NB4 (cell line): ENCODE measurements around the gene RPS6KA2.

ENCODE experiments used
- DNase-seq: peaks from one replicate; pipeline ENCODE4 v3.0.0; 2010; ENCODE audit warnings: low read depth
- H3K4me3 ChIP-seq: one replicate; pipeline ENCODE4 v1.5.1; 2011; ENCODE audit warnings: mild to moderate bottlenecking, low read depth, low read length, moderate library complexity
- CTCF ChIP-seq: IDR thresholded peaks from one replicate; pipeline ENCODE4 v1.5.1; 2012; ENCODE audit warnings: low read depth, low read length
- MAX ChIP-seq: IDR thresholded peaks from 2 replicates; pipeline ENCODE4 v1.6.1; 2011; ENCODE audit warnings: low read depth, low read length
- MYC ChIP-seq: IDR thresholded peaks from 2 replicates; pipeline ENCODE4 v1.6.1; 2011; ENCODE audit warnings: low read depth, low read length
- POLR2A ChIP-seq: IDR thresholded peaks from 2 replicates; pipeline ENCODE4 v1.6.1; 2011; ENCODE audit warnings: mild to moderate bottlenecking; ENCODE audit not compliant: insufficient read length; ENCODE audit errors: extremely low read depth

The RPS6KA2 gene

DNA sequence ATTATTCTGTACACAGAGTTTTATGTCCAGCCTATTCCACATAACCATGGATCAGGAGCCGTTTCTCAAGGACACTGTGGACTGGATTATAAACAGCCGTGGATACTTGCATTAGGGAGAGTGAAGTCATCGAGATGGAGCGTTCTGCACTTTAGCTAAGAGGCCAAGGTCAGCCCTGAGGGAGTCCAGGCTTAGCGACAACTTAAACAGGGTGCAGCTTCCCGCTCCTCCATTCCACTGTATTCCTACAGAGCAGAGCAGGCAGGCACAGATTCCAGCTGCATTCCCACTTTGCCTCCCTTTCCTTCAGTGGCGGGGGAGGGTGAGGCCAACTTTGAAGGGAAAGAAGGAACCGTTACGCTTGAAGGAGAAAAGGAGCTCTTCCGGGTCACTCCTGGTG is 100.1 kb downstream of the RPS6KA2 start:
- DNase-seq: no peak
- no peak for TF ChIP-seq POLR2A
- TF ChIP-seq CTCF: no peak
- TF ChIP-seq MYC: no peak
- no peak for TF ChIP-seq MAX
- no peak overlapping the region for H3K4me3 ChIP-seq

GRCh38 chr6:166525567-166525966 is 101.5 kb downstream of the RPS6KA2 start:
- no peak for DNase-seq
- no peak for TF ChIP-seq CTCF
- TF ChIP-seq POLR2A: no peak
- TF ChIP-seq MAX: no peak
- TF ChIP-seq MYC: no peak
- no peak overlapping the region for H3K4me3 ChIP-seq

DNA sequence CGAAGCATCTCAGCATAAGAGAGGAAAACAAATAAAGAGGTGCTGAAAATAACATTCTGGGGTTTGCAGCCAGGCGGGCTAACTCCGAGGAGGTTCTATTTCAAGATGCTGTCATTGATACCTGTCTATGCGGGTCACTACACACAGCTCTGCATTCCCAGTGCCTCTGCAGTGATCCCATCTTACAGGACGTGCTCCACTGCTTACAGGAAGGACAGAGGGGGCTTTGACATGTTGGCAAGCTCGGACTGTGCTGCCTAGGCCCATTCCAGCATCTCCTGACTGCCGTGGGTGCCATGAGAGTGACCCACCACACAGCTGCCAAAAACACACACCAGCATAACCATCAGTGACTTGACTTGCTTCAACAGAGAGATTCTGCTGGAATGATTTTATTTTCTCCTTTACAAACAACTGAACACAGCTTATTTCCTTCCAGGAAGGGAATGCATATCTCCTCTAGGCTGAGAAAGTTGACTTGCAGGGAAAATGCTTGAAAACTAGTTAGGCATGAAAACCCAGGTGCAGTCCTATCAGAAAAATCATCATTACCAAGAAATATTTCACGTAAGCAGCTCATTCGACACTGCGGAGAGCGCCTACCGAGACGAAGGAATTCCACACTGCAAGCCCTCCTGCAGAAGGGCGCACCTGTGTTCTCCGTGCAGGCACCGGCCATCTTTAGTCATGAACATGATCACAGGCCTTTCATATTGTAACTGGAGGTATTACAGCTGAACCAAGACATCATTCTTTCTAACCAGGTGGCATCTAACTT is 103.1 kb downstream of the RPS6KA2 start:
- no peak for DNase-seq
- no peak overlapping the region for H3K4me3 ChIP-seq
- no peak for TF ChIP-seq CTCF

DNA sequence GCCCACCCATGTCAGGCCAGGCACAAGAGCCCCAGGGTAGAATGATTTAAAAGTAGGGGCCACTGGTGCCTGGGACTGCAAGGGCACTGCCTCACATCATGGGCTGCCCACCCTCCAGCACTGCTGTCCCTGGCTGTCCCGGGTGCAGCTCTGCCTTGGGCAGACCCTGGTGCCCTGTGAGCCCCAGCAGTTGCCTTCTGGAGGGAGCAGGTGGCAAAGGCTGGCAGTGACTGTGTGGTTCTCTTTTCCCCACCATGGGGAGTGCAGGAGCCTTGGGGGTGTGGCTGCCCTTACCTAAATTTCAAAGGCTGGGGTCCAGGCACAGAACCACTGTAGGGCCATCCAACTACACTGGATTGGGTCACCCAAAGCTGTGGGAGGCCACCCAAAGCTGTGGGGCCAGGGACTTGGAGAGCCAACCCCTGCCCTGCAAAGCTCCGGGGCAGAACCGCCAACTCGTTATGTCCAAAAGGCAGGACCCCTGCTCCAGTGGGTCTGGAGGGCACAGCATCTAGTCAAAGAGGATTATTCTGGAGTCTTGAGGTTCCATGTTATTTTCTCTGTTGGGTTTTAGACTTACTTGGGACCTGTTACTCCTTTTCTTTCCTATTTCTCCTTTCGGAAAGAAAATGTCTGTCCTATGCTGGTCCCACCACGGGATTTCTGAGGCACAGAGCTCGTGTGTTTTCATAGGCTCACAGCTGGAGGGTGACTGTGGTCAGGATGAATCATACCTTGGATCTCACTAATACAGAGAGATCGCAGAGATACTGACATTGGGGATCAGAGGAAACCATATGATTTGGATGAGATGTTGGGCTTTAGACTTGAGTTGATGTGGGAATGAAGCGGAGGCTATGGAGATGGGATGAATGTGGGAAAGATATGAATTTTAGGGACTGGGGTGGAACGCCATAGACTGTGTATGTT is 105.9 kb downstream of the RPS6KA2 start:
- TF ChIP-seq POLR2A (no peak), CTCF (no peak), MAX (no peak), MYC (no peak)
- peak; percentile 15 for DNase-seq
- H3K4me3 ChIP-seq: no peak overlapping the region

DNA sequence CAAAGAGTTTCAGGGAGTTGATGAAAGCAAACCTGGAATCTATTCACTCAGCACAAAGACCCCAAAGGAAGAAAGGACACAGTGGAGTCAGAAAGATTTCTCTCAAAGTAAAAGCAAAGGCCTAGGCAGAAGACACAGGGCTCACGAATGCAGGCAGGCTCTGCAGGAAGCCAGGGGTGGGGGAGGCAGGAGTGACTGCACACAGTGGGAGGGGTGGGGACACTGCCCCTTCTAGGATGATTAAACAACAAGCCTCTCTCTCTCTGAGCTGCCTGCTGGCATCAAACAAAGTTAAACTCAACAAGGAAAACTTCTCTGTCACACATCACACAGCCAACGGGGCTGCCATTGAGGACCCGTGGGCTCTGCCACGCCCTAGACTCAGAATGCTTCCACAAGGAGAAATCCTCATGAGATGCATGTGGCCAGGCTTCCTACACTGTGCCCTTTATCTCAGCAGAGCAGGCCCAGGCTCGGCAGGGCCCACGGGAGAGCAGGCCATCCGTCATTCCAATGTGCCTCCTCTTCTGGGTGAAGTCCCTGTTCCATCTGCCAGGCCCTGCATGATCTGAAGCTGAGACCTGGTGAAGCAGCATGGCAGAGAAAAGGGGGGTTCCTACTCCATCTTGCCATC is 110.7 kb downstream of the RPS6KA2 start:
- TF ChIP-seq MAX: no peak
- peak; percentile 42 for DNase-seq
- H3K4me3 ChIP-seq: no peak overlapping the region
